DOHH2 (cell line): ENCODE measurements around the gene GORASP1.

Source experiments
- H3F3A ChIP-seq: fragments of 200-600 bp; sonication (generic), shearing (Covaris generic); 2 replicates; pipeline ENCODE4 v1.6.0; 2016; ENCODE audit warnings: antibody characterized with exemption, mild to moderate bottlenecking; ENCODE audit not compliant: control insufficient read depth, insufficient read depth
- H3K27ac ChIP-seq: fragments of 200-600 bp; sonication (generic); 2 replicates; pipeline ENCODE4 v1.5.1; 2014; ENCODE audit warnings: low read depth, mild to moderate bottlenecking, low read length, moderate library complexity
- H3K27me3 ChIP-seq: fragments of 200-600 bp; sonication (generic); 2 replicates; pipeline ENCODE4 v1.6.1; 2014; ENCODE audit warnings: mild to moderate bottlenecking, low read length, mixed read lengths; ENCODE audit not compliant: control insufficient read depth
- H3K36me3 ChIP-seq: fragments of 200-600 bp; sonication (generic); 2 replicates; pipeline ENCODE4 v1.6.1; 2014; ENCODE audit warnings: mild to moderate bottlenecking, low read length, moderate library complexity, mixed read lengths; ENCODE audit not compliant: control insufficient read depth
- H3K4me1 ChIP-seq: fragments of 200-600 bp; sonication (generic); 2 replicates; pipeline ENCODE4 v1.6.1; 2014; ENCODE audit warnings: mild to moderate bottlenecking, low read length, mixed read lengths; ENCODE audit not compliant: control insufficient read depth
- H3K4me2 ChIP-seq: fragments of 200-600 bp; sonication (generic); 2 replicates; pipeline ENCODE4 v1.6.0; 2014; ENCODE audit warnings: mild to moderate bottlenecking, low read length, moderate library complexity
- H3K4me3 ChIP-seq: fragments of 200-600 bp; sonication (generic); 2 replicates; pipeline ENCODE4 v1.5.1; 2014; ENCODE audit warnings: mild to moderate bottlenecking, low read length, mixed read lengths
- H3K79me2 ChIP-seq: fragments of 200-600 bp; sonication (generic); 2 replicates; pipeline ENCODE4 v1.6.1; 2014; ENCODE audit warnings: mild to moderate bottlenecking, low read length, mixed read lengths; ENCODE audit not compliant: control insufficient read depth
- H3K9me2 ChIP-seq: fragments of 200-600 bp; sonication (generic); replicated peaks from 2 replicates; pipeline ENCODE4 v1.6.1; 2014; ENCODE audit warnings: mild to moderate bottlenecking, low read length, mixed read lengths; ENCODE audit not compliant: control insufficient read depth
- H3K9me3 ChIP-seq: fragments of 200-600 bp; sonication (generic); 2 replicates; pipeline ENCODE4 v1.6.1; 2014; ENCODE audit warnings: antibody characterized with exemption, low read length, mixed read lengths; ENCODE audit not compliant: control insufficient read depth, insufficient read depth
- H4K20me1 ChIP-seq: fragments of 200-600 bp; sonication (generic); 2 replicates; pipeline ENCODE4 v1.6.0; 2014; ENCODE audit warnings: low read depth, mild to moderate bottlenecking, antibody characterized with exemption, low read length, moderate library complexity; ENCODE audit not compliant: control insufficient read depth, insufficient read depth
- EZH2phosphoT487 ChIP-seq: fragments of 200-600 bp; sonication (generic); IDR thresholded peaks from 2 replicates; pipeline ENCODE4 v1.6.1; 2017; ENCODE audit warnings: borderline replicate concordance, mild to moderate bottlenecking, antibody characterized with exemption, low read length, moderate library complexity, mixed read lengths
- TF ChIP-seq, protein P1 (sequence below): fragments of 200-600 bp; sonication (generic); IDR thresholded peaks from one replicate; pipeline ENCODE4 v1.5.1; 2014; ENCODE audit warnings: antibody characterized with exemption, mild to moderate bottlenecking, low read depth, low read length; ENCODE audit not compliant: poor library complexity, severe bottlenecking

GORASP1 gene

DNA sequence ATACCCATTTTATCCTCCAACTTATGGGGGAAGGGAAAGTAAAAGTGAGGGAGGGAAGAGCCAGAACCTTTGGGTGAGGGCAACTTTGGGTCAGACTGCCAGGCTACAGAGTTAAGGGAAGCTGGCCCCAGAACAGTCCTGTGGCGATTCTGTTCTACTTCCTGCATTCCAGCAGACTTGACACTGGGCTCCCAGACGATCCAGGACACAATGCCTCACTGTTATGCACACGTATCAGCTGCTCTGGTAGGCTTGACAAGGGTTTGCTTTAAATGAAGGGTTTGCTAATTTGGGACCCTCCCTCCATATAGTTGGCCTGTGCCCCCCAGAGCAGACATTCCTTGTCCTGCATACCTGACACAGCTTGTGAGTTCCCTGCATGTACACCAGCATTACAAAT, 10.7 kb downstream of the GORASP1 start:
- no peaks in the 10 kb centered on the region for H3F3A ChIP-seq
- H3K9me3 ChIP-seq: no peaks in the 10 kb centered on the region
- H3K9me2 ChIP-seq: no peaks in the 10 kb centered on the region
- no peaks in the 10 kb centered on the region for H3K27me3 ChIP-seq
- no peaks in the 10 kb centered on the region for H3K79me2 ChIP-seq
- H3K36me3 ChIP-seq: peaks cover 75% of the 10 kb centered on the region
- H3K4me3 ChIP-seq: no peak overlapping the region
- H4K20me1 ChIP-seq: no peaks in the 10 kb centered on the region
- no peak overlapping the region for H3K27ac ChIP-seq
- TF ChIP-seq EZH2phosphoT487: no peak
- TF ChIP-seq, protein P1, sequence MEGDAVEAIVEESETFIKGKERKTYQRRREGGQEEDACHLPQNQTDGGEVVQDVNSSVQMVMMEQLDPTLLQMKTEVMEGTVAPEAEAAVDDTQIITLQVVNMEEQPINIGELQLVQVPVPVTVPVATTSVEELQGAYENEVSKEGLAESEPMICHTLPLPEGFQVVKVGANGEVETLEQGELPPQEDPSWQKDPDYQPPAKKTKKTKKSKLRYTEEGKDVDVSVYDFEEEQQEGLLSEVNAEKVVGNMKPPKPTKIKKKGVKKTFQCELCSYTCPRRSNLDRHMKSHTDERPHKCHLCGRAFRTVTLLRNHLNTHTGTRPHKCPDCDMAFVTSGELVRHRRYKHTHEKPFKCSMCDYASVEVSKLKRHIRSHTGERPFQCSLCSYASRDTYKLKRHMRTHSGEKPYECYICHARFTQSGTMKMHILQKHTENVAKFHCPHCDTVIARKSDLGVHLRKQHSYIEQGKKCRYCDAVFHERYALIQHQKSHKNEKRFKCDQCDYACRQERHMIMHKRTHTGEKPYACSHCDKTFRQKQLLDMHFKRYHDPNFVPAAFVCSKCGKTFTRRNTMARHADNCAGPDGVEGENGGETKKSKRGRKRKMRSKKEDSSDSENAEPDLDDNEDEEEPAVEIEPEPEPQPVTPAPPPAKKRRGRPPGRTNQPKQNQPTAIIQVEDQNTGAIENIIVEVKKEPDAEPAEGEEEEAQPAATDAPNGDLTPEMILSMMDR: no peak
- no peaks in the 10 kb centered on the region for H3K4me1 ChIP-seq
- H3K4me2 ChIP-seq: no peak overlapping the region

DNA sequence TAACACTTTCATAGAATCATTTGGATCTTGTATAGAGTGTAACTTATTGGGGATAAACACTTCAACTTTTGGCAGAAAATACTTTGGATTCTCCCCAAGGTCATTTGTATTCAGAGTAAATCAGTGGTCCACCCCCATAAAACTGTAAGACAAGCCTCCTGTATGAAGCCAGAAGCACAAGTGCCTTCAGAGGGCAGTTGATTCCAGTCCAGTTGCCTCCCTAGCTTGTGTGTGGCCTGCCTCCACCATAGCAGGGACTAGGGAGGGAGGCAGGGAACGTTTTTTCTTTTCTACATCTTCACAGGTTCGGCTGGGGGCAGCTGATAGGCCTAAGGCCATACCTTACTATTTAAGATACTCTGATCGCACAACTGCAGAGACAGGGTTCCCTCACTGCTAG, 11.6 kb downstream of the GORASP1 start:
- H3K36me3 ChIP-seq: peaks cover 80% of the 10 kb centered on the region

DNA sequence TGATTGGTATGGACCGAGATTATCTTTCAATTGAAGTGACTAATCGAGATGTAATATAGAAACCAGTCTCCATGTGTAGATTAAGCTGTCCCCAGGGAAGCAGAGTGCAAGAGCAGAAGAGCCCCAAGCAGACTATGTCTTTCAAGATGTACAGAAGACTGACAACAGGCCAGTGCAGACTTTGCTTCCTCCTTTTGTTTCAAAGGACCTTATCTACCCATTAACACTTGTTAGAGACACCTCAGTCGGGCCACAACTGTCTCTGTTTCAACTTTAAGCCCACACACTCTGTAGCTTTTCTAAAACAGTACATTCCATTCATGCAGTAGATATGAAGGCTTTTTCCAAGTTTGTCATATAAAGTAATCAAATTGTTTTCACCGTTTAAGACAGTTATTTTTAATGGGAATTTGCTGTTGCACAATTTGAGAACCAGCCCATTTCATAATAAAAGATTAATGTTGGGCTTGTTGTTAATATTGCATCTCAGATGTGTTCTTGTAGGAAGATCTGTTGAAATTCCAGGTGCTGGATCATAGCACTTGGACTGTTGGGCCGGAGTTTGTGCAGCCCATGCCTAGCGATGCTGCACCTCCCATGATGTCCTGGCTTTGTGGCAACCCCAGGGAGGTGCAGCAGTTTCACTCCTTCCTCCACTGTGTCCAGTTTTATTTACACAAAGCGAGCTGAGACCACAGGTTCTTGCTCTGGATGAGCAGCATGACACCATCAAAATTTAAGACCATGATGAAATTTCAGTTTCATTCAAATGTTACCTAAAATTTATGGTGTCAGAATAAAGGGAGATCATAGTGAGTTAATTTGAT, 12.4 kb downstream of the GORASP1 start:
- no peaks in the 10 kb centered on the region for H3K27me3 ChIP-seq
- no peaks in the 10 kb centered on the region for H3K79me2 ChIP-seq
- H3K9me2 ChIP-seq: no peaks in the 10 kb centered on the region
- TF ChIP-seq, protein P1: no peak
- no peak for TF ChIP-seq EZH2phosphoT487
- no peaks in the 10 kb centered on the region for H3K9me3 ChIP-seq
- H3F3A ChIP-seq: no peaks in the 10 kb centered on the region
- H4K20me1 ChIP-seq: no peaks in the 10 kb centered on the region
- H3K27ac ChIP-seq: no peak overlapping the region
- no peak overlapping the region for H3K4me3 ChIP-seq
- H3K4me1 ChIP-seq: no peaks in the 10 kb centered on the region
- no peak overlapping the region for H3K4me2 ChIP-seq
- peaks cover 74% of the 10 kb centered on the region for H3K36me3 ChIP-seq

More for the DNA sequence above, 11.6 kb downstream of the GORASP1 start:
- no peaks in the 10 kb centered on the region for H3K27me3 ChIP-seq
- H3K4me3 ChIP-seq: no peak overlapping the region
- H3K27ac ChIP-seq: no peak overlapping the region
- no peaks in the 10 kb centered on the region for H3K79me2 ChIP-seq
- H3K9me2 ChIP-seq: no peaks in the 10 kb centered on the region
- H3K4me2 ChIP-seq: no peak overlapping the region
- TF ChIP-seq, protein P1: no peak
- no peak for TF ChIP-seq EZH2phosphoT487
- no peaks in the 10 kb centered on the region for H3K4me1 ChIP-seq
- H3K9me3 ChIP-seq: no peaks in the 10 kb centered on the region
- H3F3A ChIP-seq: no peaks in the 10 kb centered on the region
- no peaks in the 10 kb centered on the region for H4K20me1 ChIP-seq
